IPS-NIHi7 (cell line): ENCODE data around the gene DOK1.

Experiments used
- DNase-seq: peaks from one replicate; pipeline ENCODE4 v3.0.0; 2012; ENCODE audit warnings: mixed read lengths; ENCODE audit errors: extremely low spot score

The DOK1 gene

GRCh38 chr2:74553892-74554819 lies at the start of gene DOK1, which contains the start of gene LOXL3:
Gene DOK1 (plus strand): TSS chr2:74554720. CDS start chr2:74554755, 35 bp downstream.
Gene LOXL3 (minus strand): TSS chr2:74553942. CDS start chr2:74552634, 1,308 bp downstream.
- peak; percentile 92 for DNase-seq

- no peak for DNase-seq
Observed at GRCh38 chr2:74505448-74506246, 48.9 kb upstream of the DOK1 start.

- peak; percentile 96 for DNase-seq
Observed at GRCh38 chr2:74507145-74507925, 47.2 kb upstream of the DOK1 start, which contains the start of gene PCGF1. Gene PCGF1 (minus strand): TSS chr2:74507695. CDS start chr2:74507668, 27 bp downstream.

GRCh38 chr2:74507926-74508520 lies 46.5 kb upstream of the DOK1 start:
- DNase-seq, result peak; percentile 35

GRCh38 chr2:74510272-74510671 lies 44.2 kb upstream of the DOK1 start:
- no peak for DNase-seq

GRCh38 chr2:74511104-74511989 lies 43.2 kb upstream of the DOK1 start:
- DNase-seq, result no peak

- no peak for DNase-seq
Observed at GRCh38 chr2:74512744-74513604, 41.5 kb upstream of the DOK1 start.

GRCh38 chr2:74513605-74514367 lies 40.7 kb upstream of the DOK1 start:
- peak; percentile 32 for DNase-seq

- DNase-seq, result no peak
Observed at GRCh38 chr2:74514368-74515270, 39.9 kb upstream of the DOK1 start, which contains the start of gene TLX2. Gene TLX2 (plus strand): TSS chr2:74514450. CDS start chr2:74514807, 357 bp downstream.

GRCh38 chr2:74515271-74515980 lies 39.1 kb upstream of the DOK1 start:
- DNase-seq, result peak; percentile 35

GRCh38 chr2:74515981-74516633 lies 38.4 kb upstream of the DOK1 start:
- DNase-seq, result peak; percentile 94

GRCh38 chr2:74516650-74517049 lies 37.9 kb upstream of the DOK1 start:
- no peak for DNase-seq

GRCh38 chr2:74522516-74522915 lies 32.0 kb upstream of the DOK1 start:
- DNase-seq, result no peak

- no peak for DNase-seq
Observed at GRCh38 chr2:74524005-74524404, 30.5 kb upstream of the DOK1 start.

- DNase-seq, result no peak
Observed at GRCh38 chr2:74524955-74525716, 29.4 kb upstream of the DOK1 start.
